ENCODE data around the gene KIAA1671.
"Not testable (repeated sequence)": the region's sequence is repeated elsewhere in the genome, so short reads cannot be mapped to it uniquely, and the experiment has no call there.

The KIAA1671 gene

DNA sequence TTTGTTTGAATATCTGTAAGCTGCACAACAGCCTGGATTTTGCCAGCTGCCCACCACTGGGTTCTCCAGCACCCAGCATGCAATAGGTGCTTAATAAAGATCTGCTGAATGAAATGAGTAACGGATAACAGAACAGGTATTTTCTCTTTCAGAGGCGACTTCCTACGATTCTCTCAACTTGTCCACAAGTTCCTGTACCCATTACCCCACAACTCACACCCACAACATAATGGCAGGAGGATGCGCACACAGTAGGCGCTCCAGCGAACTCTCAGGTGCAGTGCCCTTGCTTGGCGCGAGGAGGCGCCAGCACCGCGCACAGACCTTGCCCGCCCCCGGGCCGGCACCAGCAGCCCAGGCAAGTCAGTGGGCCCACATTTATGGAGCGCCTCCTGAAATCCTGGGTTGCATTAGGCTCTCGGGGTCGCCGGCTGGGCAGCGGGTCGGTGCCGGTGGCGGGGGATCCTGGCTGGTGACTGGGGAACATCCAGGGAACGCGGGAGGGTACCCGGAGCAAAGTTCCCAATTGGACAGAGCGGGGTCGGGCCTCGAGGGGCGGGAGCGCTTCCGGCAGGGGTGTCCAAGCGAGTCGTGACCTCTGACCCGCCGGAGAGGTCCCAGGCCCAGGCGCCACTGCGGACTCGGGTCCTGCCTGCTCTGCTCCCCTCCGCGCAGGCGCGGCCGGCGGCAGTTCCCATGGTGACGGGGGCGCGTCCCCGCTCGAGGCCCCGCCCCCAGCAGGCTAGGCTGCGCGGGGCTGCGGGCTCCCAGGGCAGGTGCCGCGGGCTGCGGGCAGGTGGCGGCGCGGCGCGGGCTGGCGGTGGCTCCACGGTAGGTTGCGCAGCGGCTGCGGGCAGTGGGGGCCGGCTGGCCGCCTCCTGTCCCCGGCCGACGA lies at the start of gene KIAA1671:
Gene KIAA1671, plus strand, starts transcription at position 775 of the 895 bp plus-strand sequence. CDS start 75,284 bp downstream, outside the sequence.
- peak; percentile 3 to 7 for DNase-seq (ENCODE audit: low read depth in 2 of 2)

DNA sequence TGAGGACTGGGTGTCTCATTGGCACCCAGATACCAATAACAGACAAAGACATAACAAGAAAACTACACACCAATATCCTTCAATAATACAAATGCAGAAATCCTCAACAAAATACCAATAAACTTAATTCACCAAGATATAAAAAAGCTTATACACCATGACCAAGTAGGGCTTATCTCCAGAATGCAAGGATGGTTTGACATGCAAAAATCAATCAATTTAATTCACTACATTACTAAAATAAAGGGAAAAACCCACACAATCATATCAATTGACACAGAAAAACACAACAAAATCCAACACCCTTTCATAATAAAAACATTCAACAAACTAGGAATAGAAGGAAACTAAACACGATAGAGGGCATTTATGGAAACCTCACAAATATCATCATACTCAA lies 46.6 kb upstream of the KIAA1671 start:
- no peak for DNase-seq (ENCODE audit: low read depth in 2 of 2)

DNA sequence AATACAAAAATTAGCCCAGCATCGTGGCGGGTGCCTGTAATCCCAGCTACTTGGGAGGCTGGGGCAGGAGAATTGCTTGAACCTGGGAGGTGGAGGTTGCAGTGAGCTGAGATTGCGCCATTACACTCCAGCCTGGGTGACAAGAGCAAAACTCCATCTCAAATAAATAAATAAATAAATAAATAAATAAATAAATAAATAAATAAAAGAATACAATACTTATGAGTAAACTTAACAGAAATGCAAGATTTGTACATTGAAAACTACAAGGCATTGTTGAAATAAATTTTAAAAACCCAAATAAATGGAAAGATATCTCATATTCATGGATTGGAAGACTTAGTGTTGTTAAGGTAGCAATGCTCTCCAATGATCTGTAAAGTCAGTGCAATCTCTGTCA lies 45.4 kb upstream of the KIAA1671 start:
- not testable (repeated sequence) for DNase-seq (ENCODE audit: low read depth in 2 of 2)

DNA sequence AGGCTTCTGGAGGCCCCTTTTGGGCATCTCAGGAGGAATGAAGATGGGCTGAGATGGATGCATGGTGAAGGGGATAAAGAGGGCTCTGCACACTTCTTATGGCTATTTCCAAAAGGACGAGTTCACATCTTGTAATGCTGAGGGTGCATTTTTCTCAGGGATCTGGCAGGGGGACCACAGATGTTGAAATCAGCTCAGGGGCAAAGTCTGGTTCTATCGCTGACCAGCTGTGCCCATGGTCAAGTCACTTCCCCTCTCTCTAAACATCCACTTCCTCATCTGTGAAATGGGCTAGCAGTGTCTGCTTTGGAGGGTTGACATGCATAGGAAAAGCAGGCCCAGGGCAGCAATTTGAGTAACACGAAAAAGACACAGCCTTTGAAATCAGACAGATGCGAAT lies 32.5 kb upstream of the KIAA1671 start:
- no peak for DNase-seq (ENCODE audit: low read depth in 2 of 2)

DNA sequence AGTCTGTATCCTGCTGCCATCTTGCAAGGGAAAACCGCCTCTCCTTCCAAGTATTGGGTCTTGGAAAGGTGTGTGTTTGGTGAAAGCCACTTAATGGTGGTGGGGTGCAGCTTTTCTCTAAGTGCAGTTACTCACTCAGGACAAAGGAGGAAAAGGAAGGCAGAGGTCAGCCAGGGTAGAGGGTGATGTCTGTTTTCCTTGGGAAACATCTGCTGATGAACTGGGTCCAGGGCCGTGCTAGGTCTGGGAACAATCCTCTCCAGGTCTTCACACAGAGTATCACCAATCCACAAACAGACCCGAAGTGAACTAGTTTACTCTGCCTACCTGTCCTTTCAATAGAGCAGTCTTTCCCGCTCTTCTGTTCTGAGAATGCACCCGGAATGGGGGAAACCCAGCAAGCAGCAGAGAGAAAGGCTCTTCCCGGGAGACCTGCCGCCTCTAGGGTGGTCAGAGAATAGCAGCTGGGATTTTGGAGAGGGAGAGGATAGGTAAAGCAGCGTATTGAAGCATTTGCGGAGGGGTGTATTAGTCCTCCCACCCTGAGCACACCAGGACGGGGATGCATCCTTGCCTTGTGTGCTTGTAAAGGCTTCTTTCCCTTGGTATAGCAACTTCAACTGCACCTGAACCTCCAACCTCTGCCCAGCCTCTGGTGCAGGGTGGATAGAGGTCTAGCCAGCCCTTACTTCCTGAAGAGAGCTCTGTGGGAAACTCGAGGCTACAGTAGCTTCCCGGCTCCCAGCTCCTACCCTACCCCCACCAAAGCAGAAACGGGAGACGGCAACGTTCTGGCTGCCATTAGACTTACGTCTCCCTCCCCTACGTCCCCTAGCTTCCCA lies 26.7 kb upstream of the KIAA1671 start:
- no peak for DNase-seq (ENCODE audit: low read depth in 2 of 2)

DNA sequence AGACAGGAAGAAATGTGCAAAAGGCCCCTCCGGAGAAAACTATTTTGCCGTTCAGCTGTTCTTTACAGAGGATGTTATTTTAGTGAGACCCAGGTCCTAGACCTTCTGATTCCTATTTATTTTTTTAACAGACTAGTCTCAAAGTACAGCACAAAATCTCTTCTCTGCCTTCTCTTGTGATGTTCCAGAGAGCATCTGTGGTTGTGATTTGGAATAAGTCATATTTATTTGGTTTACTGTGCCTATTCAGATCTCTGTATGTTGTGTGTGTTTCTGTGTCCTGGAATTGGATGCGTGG lies 26.1 kb upstream of the KIAA1671 start:
- DNase-seq (ENCODE audit: low read depth in 2 of 2) = no peak

DNA sequence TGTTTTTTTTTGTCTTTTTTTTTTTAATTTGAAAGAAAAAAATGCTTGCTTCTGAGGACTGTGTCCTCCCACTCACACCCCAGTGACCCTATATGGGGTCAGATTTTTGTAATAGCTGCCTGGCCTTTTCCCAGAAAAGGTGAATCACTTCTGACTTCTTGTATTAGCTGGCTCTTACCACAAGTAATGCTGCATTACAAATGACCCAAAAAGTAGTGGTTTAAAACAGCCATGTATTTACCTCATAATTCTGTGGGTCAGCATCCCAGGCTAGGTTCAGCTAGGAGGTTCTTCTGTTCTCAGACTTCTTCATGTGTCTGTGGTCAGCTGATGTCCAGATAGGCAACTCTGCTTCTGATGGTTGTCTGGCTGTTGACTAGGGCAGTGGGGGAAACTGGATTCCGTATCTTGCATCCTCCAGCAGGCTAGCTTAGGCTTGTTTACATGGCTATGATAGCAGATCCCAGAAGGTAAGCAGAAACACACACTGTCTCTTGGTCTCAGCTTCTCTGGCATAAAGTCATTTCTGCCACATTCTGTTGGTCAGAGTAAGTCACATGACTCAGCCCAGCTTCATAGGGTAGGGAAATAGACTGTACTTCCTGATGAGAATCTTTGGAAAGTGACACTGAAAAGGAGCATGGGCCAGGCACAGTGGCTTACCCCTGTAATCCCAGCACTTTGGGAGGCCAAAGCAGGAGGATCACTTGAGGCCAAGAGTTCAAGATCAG lies 25.5 kb upstream of the KIAA1671 start:
- no peak for DNase-seq (ENCODE audit: low read depth in 2 of 2)

DNA sequence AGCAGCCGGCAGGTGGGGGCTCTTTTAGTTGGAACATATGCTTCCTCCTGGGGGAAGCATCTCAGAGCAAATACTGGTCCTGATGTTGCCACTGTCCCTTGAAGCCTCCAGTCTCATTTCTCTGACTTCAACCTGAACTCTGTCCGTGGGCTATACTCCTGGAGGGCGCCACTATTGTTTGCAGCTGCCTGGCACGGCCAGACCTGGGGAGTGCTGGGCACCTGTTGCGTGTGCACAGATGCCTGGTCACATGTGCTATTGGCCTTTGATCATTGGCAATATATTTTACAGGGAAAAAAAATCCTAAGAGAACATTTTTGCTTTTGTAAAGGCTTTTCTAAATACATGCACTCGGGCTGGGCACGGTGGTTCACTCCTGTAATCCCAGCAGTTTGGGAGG lies 24.2 kb upstream of the KIAA1671 start:
- DNase-seq (ENCODE audit: low read depth in 2 of 2) = no peak

DNA sequence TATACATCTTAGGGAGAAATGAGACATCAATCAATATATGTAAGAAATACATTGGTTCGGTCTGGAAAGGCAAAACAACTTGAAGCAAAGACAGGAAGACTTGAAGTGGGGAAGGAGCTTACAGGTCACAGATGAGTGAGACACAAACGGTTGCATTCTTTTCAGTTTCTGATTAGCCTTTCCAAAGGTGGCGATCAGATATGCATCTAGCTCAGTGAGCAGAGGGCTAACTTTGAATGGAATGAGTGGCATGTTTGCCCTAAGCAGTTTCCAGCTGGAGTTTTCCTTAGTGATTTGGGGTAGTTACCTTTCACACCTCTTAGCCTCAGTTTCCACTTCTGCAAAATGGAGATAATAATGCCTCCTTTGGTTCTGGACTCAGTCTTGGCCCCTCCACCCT lies 21.8 kb upstream of the KIAA1671 start:
- DNase-seq (ENCODE audit: low read depth in 2 of 2) = no peak

DNA sequence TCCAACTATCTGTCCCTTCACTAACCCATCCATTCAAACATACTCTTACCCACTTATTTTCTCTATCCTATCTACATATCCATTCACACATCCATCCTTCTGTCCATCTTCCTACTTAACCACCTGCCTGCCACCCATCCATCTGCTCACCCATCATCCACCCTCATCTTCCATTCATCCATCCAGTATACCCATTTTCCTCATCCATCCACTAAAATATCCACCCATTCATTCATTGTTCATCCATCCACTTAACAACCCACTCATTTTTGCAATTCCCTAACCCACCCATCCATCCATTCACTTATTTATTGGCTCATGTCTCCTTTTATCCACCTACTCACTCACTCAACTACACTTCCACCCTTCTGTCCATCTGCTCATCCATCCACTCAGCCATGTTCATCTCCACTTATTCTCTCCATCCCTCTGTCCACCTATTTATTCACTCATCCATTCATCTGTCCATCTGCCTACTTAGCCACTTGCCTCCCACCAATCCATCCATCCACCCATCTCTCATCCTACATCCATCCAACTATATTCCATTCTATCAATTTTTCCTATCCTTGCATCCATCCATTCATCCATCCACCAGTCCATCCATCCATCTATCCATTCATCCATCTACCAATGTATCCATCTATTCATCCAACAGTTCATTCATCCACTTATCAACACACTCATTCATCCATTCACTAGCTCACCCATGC lies 16.6 kb upstream of the KIAA1671 start:
- no peak for DNase-seq (ENCODE audit: low read depth in 2 of 2)

DNA sequence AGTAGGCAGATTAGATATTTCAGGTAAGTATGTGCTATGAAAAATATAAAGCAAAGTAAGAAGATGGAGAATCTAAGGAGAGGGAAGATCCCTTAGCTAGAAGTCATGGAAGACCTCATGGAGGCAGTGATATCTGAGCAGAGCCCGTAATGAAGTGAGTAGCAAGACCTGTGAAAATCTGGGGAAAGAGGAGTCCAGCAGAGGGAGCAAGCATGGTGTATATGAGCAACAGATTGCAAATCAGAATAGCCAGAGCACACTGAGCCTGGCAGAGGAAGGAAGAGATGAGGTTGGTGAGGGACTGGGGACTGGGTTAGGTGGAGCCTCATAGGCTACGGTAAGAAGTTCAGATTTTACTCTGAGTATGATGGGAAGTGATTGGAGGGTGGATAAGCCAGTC lies 15.4 kb upstream of the KIAA1671 start:
- no peak for DNase-seq (ENCODE audit: low read depth in 2 of 2)

DNA sequence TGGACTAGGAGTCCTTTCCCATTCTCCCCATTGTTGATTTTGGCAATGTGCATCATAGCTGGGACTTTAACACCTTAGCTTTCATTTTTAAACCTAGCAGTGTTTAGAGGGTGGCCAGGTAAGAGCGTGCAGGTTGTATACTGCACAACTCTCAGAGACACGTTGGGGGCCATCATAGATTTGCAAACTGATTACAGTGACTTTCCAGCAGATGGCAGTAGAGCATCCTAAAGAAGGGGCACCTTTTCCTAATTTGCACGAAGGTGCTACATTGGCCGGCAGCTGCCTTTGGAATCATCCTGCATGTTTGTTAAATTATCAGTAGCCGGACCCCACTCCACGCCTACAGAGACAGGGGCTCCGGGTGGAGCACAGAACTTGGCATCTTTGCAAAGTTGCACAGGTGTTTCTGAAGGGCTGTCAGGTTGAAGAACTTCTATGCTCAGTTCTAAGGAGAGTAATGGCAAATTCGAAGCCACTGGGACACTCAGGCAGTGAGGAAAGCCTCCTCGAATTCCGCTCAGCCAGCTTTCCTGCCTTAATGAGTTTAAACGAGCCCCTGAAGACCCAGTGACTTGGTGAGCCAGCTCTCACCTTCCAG lies 13.7 kb upstream of the KIAA1671 start:
- DNase-seq (ENCODE audit: low read depth in 2 of 2) = no peak

DNA sequence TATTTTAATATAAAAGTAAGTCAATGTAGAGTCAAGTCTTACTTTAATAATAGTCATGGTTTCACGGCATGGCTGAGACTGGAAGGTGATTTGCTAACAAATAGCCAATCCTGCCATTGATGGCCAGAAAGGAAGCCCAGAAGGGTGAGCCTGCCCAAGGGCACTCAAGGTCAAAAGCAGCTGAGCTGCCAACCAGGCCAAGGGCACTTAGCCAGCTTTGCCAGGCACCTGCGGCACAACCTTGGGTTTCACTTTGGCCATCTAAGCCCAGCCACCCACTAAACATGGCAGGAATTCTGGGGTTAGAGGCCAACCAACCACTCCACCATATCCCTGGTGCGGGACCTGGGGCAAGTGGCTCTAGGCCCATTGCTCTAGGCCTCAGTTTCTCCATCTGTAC lies 10.2 kb upstream of the KIAA1671 start:
- no peak for DNase-seq (ENCODE audit: low read depth in 2 of 2)

DNA sequence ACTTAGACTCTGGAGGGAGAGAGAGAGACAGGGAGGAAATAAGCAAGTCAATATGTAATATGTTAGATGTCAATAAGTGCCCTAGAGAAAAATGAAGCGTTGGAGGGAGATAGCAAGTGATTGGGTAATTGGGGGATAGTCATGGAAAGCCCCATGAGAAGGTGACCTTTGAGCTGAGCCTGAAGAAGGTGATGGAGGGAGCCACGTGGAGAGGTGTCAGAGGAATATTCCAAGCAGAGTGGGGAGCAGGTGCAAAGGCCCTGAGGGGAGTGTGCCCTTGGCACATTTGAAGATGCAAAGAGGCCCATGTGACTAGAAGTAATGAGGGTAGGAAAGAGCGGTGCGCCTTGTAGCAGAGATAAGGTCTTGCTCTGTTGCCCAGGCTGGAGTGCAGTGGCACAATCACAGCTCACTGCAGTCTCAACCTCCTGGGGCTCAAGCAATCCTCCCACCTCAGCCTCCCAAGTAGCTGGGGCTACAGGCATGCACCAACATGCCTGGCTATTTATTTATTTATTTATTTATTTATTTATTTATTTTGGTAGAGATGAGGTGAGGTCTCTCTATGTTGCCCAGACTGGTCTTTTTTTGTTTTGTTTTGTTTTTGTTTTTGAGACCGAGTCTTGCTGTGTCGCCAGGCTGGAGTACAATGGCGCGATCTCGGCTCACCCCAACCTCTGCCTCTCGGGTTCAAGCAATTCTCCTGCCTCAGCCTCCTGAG lies 8.1 kb upstream of the KIAA1671 start:
- DNase-seq (ENCODE audit: low read depth in 2 of 2) = no peak

DNA sequence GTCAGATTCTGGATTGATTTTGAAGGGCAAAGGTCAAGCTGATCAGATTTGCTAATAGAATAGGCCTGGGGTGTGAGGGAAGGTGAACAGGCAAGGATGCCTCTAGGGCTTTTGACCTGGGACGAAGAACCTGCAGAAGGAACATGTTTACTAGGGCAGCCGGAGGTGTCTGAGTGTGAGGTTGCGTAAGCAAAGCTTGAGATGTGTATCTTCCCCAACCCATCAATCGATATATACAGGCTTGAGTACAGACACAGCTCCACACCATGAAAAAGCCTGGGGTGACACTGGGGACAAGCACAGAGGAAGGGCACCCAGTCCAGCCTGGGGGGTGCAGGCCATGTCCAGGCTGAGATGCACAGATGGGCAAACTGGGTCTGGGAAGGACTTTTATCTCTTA lies 7.1 kb upstream of the KIAA1671 start:
- no peak for DNase-seq (ENCODE audit: low read depth in 2 of 2)

DNA sequence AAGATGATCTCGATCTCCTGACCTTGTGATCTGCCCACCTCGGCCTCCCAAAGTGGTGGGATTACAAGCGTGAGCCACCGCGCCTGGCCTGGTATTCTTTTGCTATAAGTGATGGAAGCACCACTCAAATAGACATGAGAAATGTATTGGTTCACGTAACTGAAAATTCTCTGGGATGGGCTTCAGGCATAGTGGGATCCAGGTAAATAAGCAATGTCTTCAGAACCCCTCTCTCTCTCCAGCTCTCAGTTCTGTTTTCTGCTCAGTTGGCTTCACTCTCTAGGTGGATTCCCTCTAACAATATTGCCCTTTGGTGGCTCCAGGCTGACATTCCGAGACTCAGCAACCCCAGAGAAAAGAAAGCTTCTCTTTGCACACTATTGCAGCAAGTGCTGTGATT lies 5.1 kb upstream of the KIAA1671 start:
- DNase-seq (ENCODE audit: low read depth in 2 of 2) = no peak

DNA sequence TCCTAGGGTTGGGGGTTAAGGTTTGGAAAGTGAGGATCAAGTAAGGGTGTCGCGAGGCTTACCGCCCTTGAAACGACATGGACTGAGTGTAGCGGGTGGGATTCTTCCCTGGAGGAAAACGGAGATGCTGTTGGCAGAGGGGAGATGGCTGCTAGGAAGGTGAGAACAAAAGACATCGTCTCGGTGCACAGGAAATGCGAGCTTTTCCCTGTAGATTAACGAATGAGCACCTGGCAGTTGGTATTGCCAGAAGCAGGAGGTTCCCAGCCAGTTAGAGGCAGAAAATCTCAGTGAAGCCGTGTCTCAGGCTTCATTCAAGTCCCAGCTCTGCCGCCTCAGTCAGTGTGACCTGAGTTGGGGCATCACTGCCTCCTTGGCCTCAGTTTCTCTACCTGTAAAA lies 4.6 kb upstream of the KIAA1671 start:
- no peak for DNase-seq (ENCODE audit: low read depth in 2 of 2)

DNA sequence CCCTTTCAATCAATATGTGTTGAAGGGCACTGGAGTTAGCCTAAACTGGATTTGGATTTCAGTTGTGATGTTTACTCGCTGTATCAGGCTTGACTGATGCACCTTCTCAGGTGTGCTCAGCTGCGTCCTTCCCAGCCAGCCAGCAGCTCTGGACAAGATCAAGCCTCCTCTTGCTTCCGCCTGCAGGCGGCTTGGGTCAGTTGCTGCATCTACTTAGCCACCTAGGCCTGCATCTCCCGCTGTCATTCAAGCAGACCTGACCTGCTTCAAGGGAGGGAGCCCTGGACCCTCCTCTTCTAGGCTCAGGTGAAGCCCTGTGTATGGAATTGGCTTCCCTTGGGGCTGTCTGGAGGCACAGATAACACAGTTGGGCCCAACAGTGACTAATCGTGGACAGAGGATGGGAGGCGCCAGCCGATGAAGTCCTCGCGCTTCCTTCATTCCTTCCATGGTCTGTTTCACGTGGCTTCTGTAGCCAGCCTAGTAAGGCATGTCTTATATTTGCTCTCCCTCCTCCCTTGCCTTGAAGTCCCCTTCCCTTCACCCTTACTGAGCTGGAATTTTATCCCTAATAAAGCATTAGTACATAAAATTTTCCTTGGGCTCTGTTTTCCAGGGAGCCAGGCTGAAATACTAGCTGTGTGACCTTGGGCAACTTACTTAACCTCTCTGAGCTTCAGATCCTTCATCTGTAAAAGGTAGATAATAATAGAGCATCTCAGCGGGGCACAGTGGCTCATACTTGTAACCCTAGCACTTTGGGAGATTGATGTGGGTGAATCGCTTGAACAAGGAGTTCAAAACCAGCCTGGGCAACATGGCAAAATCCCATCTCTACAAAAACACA lies 3.9 kb upstream of the KIAA1671 start:
- DNase-seq (ENCODE audit: low read depth in 2 of 2) = no peak

DNA sequence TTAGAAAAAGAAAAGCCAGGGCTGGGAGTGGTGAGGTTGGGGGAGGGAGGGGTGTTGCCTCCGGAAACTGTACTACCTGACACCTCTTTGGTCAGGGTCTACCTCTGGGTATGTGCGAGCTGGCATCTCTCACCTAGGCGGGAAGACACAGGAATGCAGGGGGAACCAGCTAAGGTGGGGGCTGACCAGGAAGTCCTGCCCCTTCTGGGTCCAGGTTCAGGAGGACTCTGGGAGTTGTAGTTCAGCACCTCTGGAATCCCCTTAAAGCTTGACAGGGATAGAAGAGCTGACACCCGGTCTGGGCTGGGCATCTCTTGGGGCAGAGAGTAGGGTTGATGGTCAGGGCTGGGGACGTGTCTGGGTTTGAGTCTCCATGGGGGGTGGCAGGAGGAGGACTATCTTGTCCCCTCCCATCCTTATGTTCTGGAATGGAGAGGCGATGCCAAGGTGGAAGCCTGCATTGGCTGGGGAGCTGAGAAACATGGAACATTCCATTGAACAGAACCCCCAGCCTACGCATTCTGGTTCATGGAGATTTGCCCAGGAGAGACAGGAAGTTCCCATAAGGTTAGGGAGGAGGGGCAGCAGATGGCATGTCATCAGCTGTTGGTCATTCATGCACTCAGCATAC lies 2.1 kb upstream of the KIAA1671 start:
- DNase-seq (ENCODE audit: low read depth in 2 of 2) = no peak
